ENCODE data around the gene TAGAP. TPM values are rescaled to one million over a fixed set of nuclear protein-coding genes. Genes with fewer than 3 reads are reported as not detected.

TAGAP gene
- total RNA-seq, 1 experiment from 2014 or later: 0.22 TPM

GRCh38 chr6:159036673-159037072 is 8.1 kb downstream of the TAGAP start:
- TF ChIP-seq RORB (CRISPR knock-in tag; IDR thresholded peaks at IDR 0.05) (no peak), CBFB (CRISPR knock-in tag; IDR thresholded peaks at IDR 0.05; ENCODE audit: low read depth) (no peak), ZNF281 (CRISPR knock-in tag; IDR thresholded peaks at IDR 0.05) (no peak), STAT6 (CRISPR knock-in tag; conservative IDR thresholded peaks at IDR 0.05; ENCODE audit: low read depth) (no peak)
- H3K27ac Mint-ChIP-seq: no peak overlapping the region
- no peaks in the 10 kb centered on the region for H3K36me3 Mint-ChIP-seq
- POLR2A ChIA-PET: no interaction called here
- DNase-seq (ENCODE audit: low spot score) (no peak), ATAC-seq (no peak)
- H3K27me3 Mint-ChIP-seq (ENCODE audit: low read depth): no peaks in the 10 kb centered on the region
- H3K9me3 Mint-ChIP-seq: no peaks in the 10 kb centered on the region
- CTCF ChIA-PET: interaction anchor here (2.5 kb wide), 1 partner anchor 67 kb away, joined by 14 read pairs; no protein-coding TSS in a partner anchor
- no peak overlapping the region for H3K4me3 Mint-ChIP-seq
- H3K4me1 Mint-ChIP-seq: peaks cover under 1% of the 10 kb centered on the region; the same call in 1 of the 2 replicates

- no peak overlapping the region for H3K4me3 Mint-ChIP-seq
- no peaks in the 10 kb centered on the region for H3K4me1 Mint-ChIP-seq
- H3K9me3 Mint-ChIP-seq: no peaks in the 10 kb centered on the region
- H3K36me3 Mint-ChIP-seq: no peaks in the 10 kb centered on the region
- 0 out of 2 replicates have a peak, but pooled peaks have one; percentile 38 for ATAC-seq
- DNase-seq (ENCODE audit: low spot score): no peak
- POLR2A ChIA-PET: no interaction called here
- CTCF ChIA-PET: interaction anchor here (0.5 to 2.5 kb wide), 3 partner anchors 68 to 1291 kb away, joined by 4 to 14 read pairs (median 4); no protein-coding TSS in a partner anchor
- H3K27ac Mint-ChIP-seq: no peak overlapping the region
- H3K27me3 Mint-ChIP-seq (ENCODE audit: low read depth): no peaks in the 10 kb centered on the region
- TF ChIP-seq E2F5 (CRISPR knock-in tag; IDR thresholded peaks at IDR 0.05): no peak
- TF ChIP-seq GTF2I (CRISPR knock-in tag; conservative IDR thresholded peaks at IDR 0.05): no peak
- TF ChIP-seq CREB1 (CRISPR knock-in tag; IDR thresholded peaks at IDR 0.05): no peak
- TF ChIP-seq ZNF512 (CRISPR knock-in tag; IDR thresholded peaks at IDR 0.05; ENCODE audit: borderline replicate concordance): no peak
- TF ChIP-seq ZNF671 (CRISPR knock-in tag; IDR thresholded peaks at IDR 0.05): no peak
- no peak for TF ChIP-seq RORB (CRISPR knock-in tag; IDR thresholded peaks at IDR 0.05)
- TF ChIP-seq SP1 (CRISPR knock-in tag; conservative IDR thresholded peaks at IDR 0.05): no peak
- no peak for TF ChIP-seq ZBTB43 (CRISPR knock-in tag; IDR thresholded peaks at IDR 0.05)
- no peak for TF ChIP-seq SMAD4 (CRISPR knock-in tag; IDR thresholded peaks at IDR 0.05)
- TF ChIP-seq ELF4 (CRISPR knock-in tag; IDR thresholded peaks at IDR 0.05; ENCODE audit: low read depth): no peak
- no peak for TF ChIP-seq HMGXB4 (CRISPR knock-in tag; IDR thresholded peaks at IDR 0.05)
- no peak for TF ChIP-seq ZSCAN18 (CRISPR knock-in tag; IDR thresholded peaks at IDR 0.05)
- TF ChIP-seq RELA (CRISPR knock-in tag; IDR thresholded peaks at IDR 0.05; ENCODE audit: borderline replicate concordance): no peak
- no peak for TF ChIP-seq CDX4 (CRISPR knock-in tag; IDR thresholded peaks at IDR 0.05; ENCODE audit: borderline replicate concordance)
- TF ChIP-seq FOXK1 (CRISPR knock-in tag; IDR thresholded peaks at IDR 0.05): no peak
- no peak for TF ChIP-seq CREM (CRISPR knock-in tag; IDR thresholded peaks at IDR 0.05)
- no peak for TF ChIP-seq ZNF317 (CRISPR knock-in tag; IDR thresholded peaks at IDR 0.05; ENCODE audit: borderline replicate concordance, low read depth)
- no peak for TF ChIP-seq ESRRA (CRISPR knock-in tag; IDR thresholded peaks at IDR 0.05; ENCODE audit: borderline replicate concordance)
These were observed 8.9 kb downstream of the TAGAP start for GRCh38 chr6:159035891-159036290.

Measured in WTC11 (cell line).